ENCODE results near the gene STAT3.

DNA sequence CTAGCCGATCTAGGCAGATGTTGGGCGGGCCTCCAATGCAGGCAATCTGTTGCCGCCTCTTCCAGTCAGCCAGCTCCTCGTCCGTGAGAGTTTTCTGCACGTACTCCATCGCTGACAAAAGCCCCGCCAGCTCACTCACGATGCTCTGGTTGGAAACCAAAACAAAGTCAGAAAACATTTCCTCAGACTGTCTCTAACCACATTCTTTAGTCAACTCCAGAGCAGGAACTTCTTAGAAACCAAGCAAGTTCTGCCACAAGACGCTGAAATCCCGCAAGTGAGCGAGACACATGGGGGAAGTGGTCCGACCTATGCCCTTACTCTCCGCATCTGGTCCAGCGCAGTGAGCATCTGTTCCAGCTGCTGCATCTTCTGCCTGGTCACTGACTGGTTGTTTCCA lies 50.8 kb downstream of the STAT3 start:
- TF ChIP-seq ZC3H10 (CRISPR knock-in tag; IDR thresholded peaks at IDR 0.05) (no peak), TOX (CRISPR knock-in tag; IDR thresholded peaks at IDR 0.05; ENCODE audit: borderline replicate concordance) (no peak), OSR1 (CRISPR knock-in tag; IDR thresholded peaks at IDR 0.05) (no peak), CSDC2 (CRISPR knock-in tag; IDR thresholded peaks at IDR 0.05) (no peak), SNAI2 (CRISPR knock-in tag; IDR thresholded peaks at IDR 0.05) (no peak), ZFP3 (CRISPR knock-in tag; IDR thresholded peaks at IDR 0.05) (no peak)

Measured in SK-N-SH treated with all-trans-retinoic acid at 6 μM for 48 hours (cell line).